LNCAP (cell line): ENCODE results near the gene VPS51.

Source experiments
- TF ChIP-seq, protein P1 (sequence below): fragments of 450-650 bp; IDR thresholded peaks from 2 replicates; pipeline ENCODE4 v1.5.1; 2017; ENCODE audit warnings: mild to moderate bottlenecking

VPS51 gene

GRCh38 chr11:65136515-65137096 is 40.6 kb downstream of the VPS51 start:
- TF ChIP-seq, protein P1, sequence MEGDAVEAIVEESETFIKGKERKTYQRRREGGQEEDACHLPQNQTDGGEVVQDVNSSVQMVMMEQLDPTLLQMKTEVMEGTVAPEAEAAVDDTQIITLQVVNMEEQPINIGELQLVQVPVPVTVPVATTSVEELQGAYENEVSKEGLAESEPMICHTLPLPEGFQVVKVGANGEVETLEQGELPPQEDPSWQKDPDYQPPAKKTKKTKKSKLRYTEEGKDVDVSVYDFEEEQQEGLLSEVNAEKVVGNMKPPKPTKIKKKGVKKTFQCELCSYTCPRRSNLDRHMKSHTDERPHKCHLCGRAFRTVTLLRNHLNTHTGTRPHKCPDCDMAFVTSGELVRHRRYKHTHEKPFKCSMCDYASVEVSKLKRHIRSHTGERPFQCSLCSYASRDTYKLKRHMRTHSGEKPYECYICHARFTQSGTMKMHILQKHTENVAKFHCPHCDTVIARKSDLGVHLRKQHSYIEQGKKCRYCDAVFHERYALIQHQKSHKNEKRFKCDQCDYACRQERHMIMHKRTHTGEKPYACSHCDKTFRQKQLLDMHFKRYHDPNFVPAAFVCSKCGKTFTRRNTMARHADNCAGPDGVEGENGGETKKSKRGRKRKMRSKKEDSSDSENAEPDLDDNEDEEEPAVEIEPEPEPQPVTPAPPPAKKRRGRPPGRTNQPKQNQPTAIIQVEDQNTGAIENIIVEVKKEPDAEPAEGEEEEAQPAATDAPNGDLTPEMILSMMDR, result no peak

DNA sequence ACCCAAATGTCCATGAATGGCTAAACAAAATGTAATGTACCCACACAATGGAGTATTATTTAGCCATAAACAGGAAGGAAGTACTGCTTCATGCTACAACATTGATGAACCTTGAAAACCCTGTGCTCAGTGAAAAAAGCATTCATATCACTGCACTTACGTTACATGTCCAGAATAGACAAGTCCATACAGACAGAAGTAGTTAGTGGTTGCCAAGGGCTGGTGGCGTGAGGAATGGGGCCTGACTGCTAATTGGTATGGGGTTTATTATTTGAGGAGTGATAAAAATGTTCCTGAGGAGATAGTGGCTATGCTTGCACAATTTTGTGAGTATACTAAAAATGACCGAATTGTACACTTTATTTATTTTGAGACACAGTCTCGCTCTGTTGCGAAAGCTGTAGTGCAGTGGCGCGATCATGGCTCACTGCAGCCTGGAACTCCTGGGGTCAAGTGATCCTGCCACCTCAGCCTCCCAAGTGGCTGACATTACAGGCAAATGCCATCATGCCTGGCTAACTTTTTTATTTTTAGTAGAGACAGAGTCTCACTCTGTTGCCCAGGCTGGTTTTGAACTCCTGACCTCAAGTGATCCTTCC is 46.0 kb downstream of the VPS51 start:
- TF ChIP-seq, protein P1, result no peak

DNA sequence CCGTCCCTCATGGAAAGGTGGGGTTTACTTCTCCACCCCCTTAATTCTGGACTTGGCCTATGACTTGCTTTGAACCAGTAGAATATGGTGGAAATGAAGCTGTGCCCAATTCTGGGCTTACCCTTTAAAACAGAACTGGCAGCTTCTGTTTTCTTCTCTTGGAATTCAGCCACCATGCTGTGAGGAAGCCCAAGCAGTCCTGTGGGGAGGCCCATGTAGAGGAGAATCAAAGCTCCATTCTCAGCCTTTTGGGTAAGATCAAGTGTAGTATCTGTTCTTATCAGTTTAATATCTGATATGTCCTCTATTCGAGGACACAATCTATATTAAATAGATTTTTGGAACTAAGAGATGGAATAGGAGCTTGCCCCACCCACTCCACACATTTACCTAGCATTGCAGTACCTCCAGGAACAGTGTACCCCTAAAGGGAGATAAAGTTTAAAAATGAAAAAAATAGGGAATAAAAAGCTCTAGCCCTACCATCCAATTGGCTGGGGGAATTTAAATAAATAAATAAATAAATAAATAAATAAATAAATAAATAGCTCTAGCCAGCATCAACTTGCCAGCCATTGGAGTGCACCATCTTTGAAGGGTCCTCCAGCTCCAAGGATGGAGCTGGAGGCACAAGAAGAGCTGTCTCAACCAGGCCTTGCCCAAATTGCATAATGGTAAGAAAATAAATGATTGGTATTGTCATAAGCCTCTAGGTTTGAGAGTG is 51.5 kb downstream of the VPS51 start:
- TF ChIP-seq, protein P1, result no peak

DNA sequence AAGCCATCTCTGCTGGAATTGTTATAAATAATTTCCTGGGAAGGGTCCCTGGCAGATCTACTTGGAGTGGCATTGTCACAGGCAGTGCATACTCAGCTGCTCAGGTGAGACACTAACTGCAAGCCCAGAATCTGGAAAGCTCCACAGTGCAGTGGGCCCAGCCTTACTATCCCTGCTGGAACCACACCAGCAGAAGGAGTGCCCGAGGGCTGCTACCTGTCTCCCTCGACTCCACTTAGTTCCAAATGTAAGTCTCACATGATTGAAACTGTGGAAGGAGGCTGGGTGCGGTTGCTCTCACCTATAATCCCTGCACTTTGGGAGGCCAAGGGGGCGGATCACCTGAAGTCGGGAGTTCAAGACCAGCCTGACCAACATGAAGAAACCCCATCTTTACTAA is 52.6 kb downstream of the VPS51 start:
- TF ChIP-seq, protein P1, result no peak

GRCh38 chr11:65150509-65151299 is 54.7 kb downstream of the VPS51 start:
- TF ChIP-seq, protein P1, result no peak

GRCh38 chr11:65151331-65151899 is 55.4 kb downstream of the VPS51 start:
- TF ChIP-seq, protein P1, result no peak

DNA sequence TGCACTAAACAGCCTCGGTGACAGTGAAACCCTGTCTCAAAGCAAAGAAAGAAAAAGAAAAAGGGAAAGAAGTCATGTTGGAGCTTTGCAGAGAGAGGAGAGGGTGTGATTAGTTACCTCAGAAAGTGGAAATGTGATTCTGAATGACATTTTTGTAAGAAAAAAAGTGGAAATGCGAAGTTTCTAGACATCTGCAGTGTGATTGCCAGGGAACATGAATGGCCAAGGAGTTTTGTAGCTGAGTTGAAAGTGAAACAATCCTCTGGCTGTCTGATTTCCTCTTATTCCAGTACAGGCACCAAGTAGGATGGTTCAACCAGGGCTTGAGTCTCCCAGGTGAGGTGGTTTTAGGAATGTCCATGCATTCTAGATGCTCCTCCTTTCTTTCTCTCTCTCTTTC is 56.1 kb downstream of the VPS51 start:
- TF ChIP-seq, protein P1, result no peak
